ENCODE measurements around the gene OR9K2. TPM values are rescaled to one million over a fixed set of nuclear protein-coding genes. Genes with fewer than 3 reads are reported as not detected.

Gene OR9K2
- total and polyA plus RNA-seq, 10 of the 15 experiments (the other 5 are each of a cell fraction or from before 2014, with no cell fraction given), result not detected

DNA sequence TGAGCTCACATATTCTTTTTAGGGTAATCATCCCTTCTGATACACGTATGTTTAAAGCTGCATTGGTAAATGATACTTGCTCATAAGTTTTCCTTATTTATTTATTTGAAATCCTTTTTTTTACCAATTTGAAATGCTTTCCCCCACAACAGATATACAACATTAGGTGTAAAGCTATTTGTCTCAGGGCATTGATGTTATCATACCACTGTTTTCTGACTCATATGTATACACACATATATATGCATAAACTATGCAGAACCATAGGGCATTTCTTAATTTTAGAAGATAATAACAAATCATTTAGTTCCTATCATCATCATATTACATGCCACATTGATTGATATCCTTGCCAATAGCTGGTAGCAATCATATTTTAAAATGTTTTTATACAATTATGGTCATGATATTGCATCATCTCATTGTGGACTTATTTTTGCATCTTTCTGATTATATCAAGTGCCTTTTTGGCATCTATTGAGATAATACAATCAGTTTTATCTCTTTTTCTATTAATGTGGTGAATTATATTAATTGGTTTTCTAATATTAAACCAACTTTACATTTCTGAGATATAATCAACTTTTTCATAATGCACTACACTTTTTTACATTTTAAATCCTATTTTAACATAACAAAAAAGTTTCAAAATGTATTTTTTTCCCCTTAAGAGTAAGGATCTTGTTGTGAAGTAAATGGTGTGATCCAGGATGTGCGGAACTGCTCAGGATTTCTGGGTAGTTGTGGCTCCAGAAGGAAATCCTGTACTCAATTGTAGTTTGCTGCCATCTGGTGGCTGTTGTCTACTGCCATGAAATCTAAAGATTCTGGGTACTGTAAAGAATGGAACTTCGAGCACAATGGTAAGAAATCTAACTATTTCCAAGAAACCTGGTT lies 16.7 kb downstream of the OR9K2 start:
- no peak overlapping the region for H3K9ac ChIP-seq (ENCODE audit: control insufficient read depth, insufficient read depth, low read length)
- H3K4me3 ChIP-seq, result no peak overlapping the region
- in situ Hi-C loops (cut with MboI) (no loop called here), intact Hi-C loops (cut with micrococcal nuclease; ENCODE audit: unreplicated experiment) (loop anchor here (2.0 to 5.0 kb wide), 3 partner anchors 150 to 394 kb away; partner anchors contain the start of gene MUCL1)
- no peaks in the 10 kb centered on the region for H3K79me2 ChIP-seq (ENCODE audit: control insufficient read depth, insufficient read depth, low read length)
- BruUV-seq (replicated peaks), result no TSS peak
- no peaks in the 10 kb centered on the region for H3K27me3 ChIP-seq (replicated peaks in 1 of 2; ENCODE audit: control insufficient read depth in 2 of 2, insufficient read depth in 2 of 2, low read length in 1 of 2)
- no peak overlapping the region for H3K27ac ChIP-seq (ENCODE audit: control insufficient read depth, insufficient read depth)
- H3K9me3 ChIP-seq (replicated peaks; ENCODE audit: control insufficient read depth, insufficient read depth, low read length), result no peaks in the 10 kb centered on the region
- H2AFZ ChIP-seq (ENCODE audit: control insufficient read depth, low read depth, low read length), result no peak overlapping the region
- no peak for TF ChIP-seq IRF4 (IDR thresholded peaks at IDR 0.05; ENCODE audit: low read depth, low read length)
- peak; percentile 61 to 72 (median 71) for TF ChIP-seq CTCF (IDR thresholded peaks at IDR 0.05 in 2 of 3, conservative IDR thresholded peaks at IDR 0.05 in 1 of 3; ENCODE audit: control insufficient read depth in 2 of 3, extremely low read depth in 1 of 3, insufficient read depth in 1 of 3, low read depth in 3 of 3, low read length in 3 of 3)
- 0 out of 2 replicates have a peak, but pooled peaks have one; percentile 18 for TF ChIP-seq YY1 (IDR thresholded peaks at IDR 0.05; ENCODE audit: low read depth, low read length)
- peak; percentile 58 for TF ChIP-seq RAD21 (IDR thresholded peaks at IDR 0.05; ENCODE audit: insufficient read depth, low read depth, low read length)
- TF ChIP-seq SMC3 (IDR thresholded peaks at IDR 0.05; ENCODE audit: borderline replicate concordance, low read length), result peak; percentile 67; the same call in 1 of the 2 replicates
- DNase-seq (ENCODE audit: low read depth, low spot score) (no peak), FAIRE-seq (peak; percentile 85), ATAC-seq (peak; percentile 68)
- SMC1A ChIA-PET (ENCODE audit: uncharacterized antibody, unreplicated experiment), result interaction anchor here (0.7 to 1.5 kb wide), 3 partner anchors 150 to 476 kb away, joined by 3 to 9 read pairs (median 3); no protein-coding TSS in a partner anchor
- RAD21 ChIA-PET (ENCODE audit: unreplicated experiment), result interaction anchor here (0.8 to 1.0 kb wide), 4 partner anchors 16 to 383 kb away, joined by 3 to 5 read pairs (median 3); no protein-coding TSS in a partner anchor
- no peaks in the 10 kb centered on the region for H4K20me1 ChIP-seq (ENCODE audit: control insufficient read depth, insufficient read depth)
- POLR2A ChIA-PET, result no interaction called here
- H3K4me1 ChIP-seq (ENCODE audit: control insufficient read depth, insufficient read depth, low read length), result no peaks in the 10 kb centered on the region
- H3K4me2 ChIP-seq (ENCODE audit: control insufficient read depth, insufficient read depth), result no peak overlapping the region
- CTCF ChIA-PET, result interaction anchor here (0.5 to 3.9 kb wide), 14 partner anchors 25 to 423 kb away, joined by 3 to 30 read pairs (median 3); no protein-coding TSS in a partner anchor
- 9% methylated on average over 3 of the region's 3 CpGs for WGBS (ENCODE audit: insufficient coverage, insufficient replicate concordance, low lambda C conversion rate, missing lambda C conversion rate)
- no peaks in the 10 kb centered on the region for H3K36me3 ChIP-seq (ENCODE audit: control insufficient read depth in 2 of 2, insufficient read depth in 2 of 2, low read length in 1 of 2)

All from GM12878 (cell line).